Measurements from ENCODE around the gene ASTN2. TPM values are rescaled to one million over a fixed set of nuclear protein-coding genes. Genes with fewer than 3 reads are reported as not detected.

The ASTN2 gene
- polyA plus RNA-seq, 1 experiment = 6.6 TPM

DNA sequence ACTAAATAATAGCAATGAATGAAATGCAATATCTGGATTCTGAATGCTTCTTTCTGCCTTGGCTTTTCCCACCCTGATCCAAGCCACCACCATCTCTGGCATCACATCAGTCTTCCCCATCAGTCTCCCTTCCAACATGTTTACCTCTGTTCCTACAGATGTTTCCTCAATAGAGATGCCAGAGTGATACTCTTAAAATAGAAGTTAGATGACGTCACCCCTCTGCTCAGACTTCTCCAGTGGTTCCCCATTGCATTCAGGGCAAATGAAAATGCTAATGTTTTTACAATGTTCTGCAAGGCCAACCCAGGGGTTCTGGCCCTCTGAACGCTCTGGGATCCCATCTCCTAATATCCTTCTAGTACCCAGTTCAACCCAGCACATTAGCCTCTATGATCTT, 422.0 kb downstream of the ASTN2 start:
- no peak for DNase-seq (ENCODE audit: low read depth, low spot score)
- ChIA-PET CTCF (no interaction called here), POLR2A (no interaction called here)
- Histone ChIP-seq H3K27ac (ENCODE audit: low read depth, low read length) (no peak overlapping the region), H3K9me3 (ENCODE audit: control insufficient read depth, insufficient read depth, low read length) (no peaks in the 10 kb centered on the region), H3K4me3 (ENCODE audit: low read depth, low read length) (no peak overlapping the region), H3K27me3 (ENCODE audit: control insufficient read depth, insufficient read depth, low read length) (no peaks in the 10 kb centered on the region)
- TF ChIP-seq, protein P1, sequence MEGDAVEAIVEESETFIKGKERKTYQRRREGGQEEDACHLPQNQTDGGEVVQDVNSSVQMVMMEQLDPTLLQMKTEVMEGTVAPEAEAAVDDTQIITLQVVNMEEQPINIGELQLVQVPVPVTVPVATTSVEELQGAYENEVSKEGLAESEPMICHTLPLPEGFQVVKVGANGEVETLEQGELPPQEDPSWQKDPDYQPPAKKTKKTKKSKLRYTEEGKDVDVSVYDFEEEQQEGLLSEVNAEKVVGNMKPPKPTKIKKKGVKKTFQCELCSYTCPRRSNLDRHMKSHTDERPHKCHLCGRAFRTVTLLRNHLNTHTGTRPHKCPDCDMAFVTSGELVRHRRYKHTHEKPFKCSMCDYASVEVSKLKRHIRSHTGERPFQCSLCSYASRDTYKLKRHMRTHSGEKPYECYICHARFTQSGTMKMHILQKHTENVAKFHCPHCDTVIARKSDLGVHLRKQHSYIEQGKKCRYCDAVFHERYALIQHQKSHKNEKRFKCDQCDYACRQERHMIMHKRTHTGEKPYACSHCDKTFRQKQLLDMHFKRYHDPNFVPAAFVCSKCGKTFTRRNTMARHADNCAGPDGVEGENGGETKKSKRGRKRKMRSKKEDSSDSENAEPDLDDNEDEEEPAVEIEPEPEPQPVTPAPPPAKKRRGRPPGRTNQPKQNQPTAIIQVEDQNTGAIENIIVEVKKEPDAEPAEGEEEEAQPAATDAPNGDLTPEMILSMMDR (IDR thresholded peaks at IDR 0.05; ENCODE audit: low read depth, low read length) = no peak

DNA sequence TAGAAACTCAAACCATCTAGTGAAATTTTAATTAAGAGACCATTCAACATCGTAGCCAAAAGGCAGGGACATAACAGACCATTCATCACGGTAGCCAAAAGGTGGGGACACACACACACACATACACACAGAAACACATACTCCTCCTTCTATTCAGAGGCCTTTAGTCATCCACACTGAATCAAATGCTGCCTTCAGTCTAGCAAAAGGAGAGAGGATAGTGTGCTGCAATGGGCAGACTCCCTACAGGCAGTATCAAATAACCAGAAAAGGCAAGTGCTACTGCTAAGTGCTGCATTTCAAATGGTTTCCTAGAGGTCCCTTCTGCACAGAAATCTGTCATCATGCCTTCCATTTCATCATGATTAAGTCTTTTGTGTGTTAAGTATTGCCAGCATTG, 423.8 kb downstream of the ASTN2 start:
- TF ChIP-seq, protein P1 (IDR thresholded peaks at IDR 0.05; ENCODE audit: low read depth, low read length) = no peak
- no peak overlapping the region for H3K27ac ChIP-seq (ENCODE audit: low read depth, low read length)
- no peak overlapping the region for H3K4me3 ChIP-seq (ENCODE audit: low read depth, low read length)
- no peaks in the 10 kb centered on the region for H3K27me3 ChIP-seq (ENCODE audit: control insufficient read depth, insufficient read depth, low read length)
- ChIA-PET POLR2A (no interaction called here), CTCF (no interaction called here)
- DNase-seq (ENCODE audit: low read depth, low spot score) = no peak
- no peaks in the 10 kb centered on the region for H3K9me3 ChIP-seq (ENCODE audit: control insufficient read depth, insufficient read depth, low read length)

DNA sequence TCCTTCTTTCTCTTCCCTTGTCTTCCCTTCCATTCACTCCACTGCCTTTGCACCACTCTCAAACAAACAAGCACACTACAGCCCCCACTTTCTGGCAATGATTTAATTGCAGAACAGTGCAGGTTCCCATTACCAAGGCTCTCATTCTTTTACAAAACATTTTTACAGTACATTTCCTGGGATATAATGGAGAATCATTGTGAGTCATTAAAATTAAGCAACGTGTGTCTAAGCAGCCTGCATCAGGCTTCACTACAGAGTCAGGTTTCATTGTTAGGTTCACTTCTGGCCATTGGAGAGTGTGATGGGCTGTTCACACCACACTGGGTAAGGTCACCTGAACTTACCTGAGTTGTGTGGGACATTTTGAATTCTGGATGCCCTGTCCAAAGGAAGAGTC, 424.3 kb downstream of the ASTN2 start:
- no peak for DNase-seq (ENCODE audit: low read depth, low spot score)
- Histone ChIP-seq H3K27me3 (ENCODE audit: control insufficient read depth, insufficient read depth, low read length) (no peaks in the 10 kb centered on the region), H3K4me3 (ENCODE audit: low read depth, low read length) (no peak overlapping the region), H3K9me3 (ENCODE audit: control insufficient read depth, insufficient read depth, low read length) (no peaks in the 10 kb centered on the region), H3K27ac (ENCODE audit: low read depth, low read length) (no peak overlapping the region)
- ChIA-PET CTCF (no interaction called here), POLR2A (no interaction called here)
- TF ChIP-seq, protein P1 (IDR thresholded peaks at IDR 0.05; ENCODE audit: low read depth, low read length) = no peak

GRCh38 chr9:116987721-116988485, 427.0 kb downstream of the ASTN2 start:
- no peak overlapping the region for H3K27ac ChIP-seq (ENCODE audit: low read depth, low read length)
- no peak overlapping the region for H3K4me3 ChIP-seq (ENCODE audit: low read depth, low read length)
- CTCF ChIA-PET = no interaction called here
- H3K9me3 ChIP-seq (ENCODE audit: control insufficient read depth, insufficient read depth, low read length) = no peaks in the 10 kb centered on the region
- TF ChIP-seq, protein P1 (IDR thresholded peaks at IDR 0.05; ENCODE audit: low read depth, low read length) = no peak
- H3K27me3 ChIP-seq (ENCODE audit: control insufficient read depth, insufficient read depth, low read length) = no peaks in the 10 kb centered on the region
- no peak for DNase-seq (ENCODE audit: low read depth, low spot score)
- POLR2A ChIA-PET = no interaction called here

GRCh38 chr9:116986015-116986414, 428.8 kb downstream of the ASTN2 start:
- ChIA-PET CTCF (no interaction called here), POLR2A (no interaction called here)
- TF ChIP-seq, protein P1 (IDR thresholded peaks at IDR 0.05; ENCODE audit: low read depth, low read length) = no peak

More at GRCh38 chr9:116986015-116986414, 428.8 kb downstream of the ASTN2 start:
- Histone ChIP-seq H3K9me3 (ENCODE audit: control insufficient read depth, insufficient read depth, low read length) (no peaks in the 10 kb centered on the region), H3K27ac (ENCODE audit: low read depth, low read length) (no peak overlapping the region), H3K4me3 (ENCODE audit: low read depth, low read length) (no peak overlapping the region), H3K27me3 (ENCODE audit: control insufficient read depth, insufficient read depth, low read length) (no peaks in the 10 kb centered on the region)
- DNase-seq (ENCODE audit: low read depth, low spot score) = no peak

Measured in AG04450 (cell line).